ENCODE data around the gene ERGIC3.

- no peak for TF ChIP-seq PATZ1 (CRISPR knock-in tag; IDR thresholded peaks at IDR 0.05; ENCODE audit: borderline replicate concordance)
- TF ChIP-seq CSDC2 (CRISPR knock-in tag; IDR thresholded peaks at IDR 0.05): no peak
- TF ChIP-seq ARNTL (CRISPR knock-in tag; IDR thresholded peaks at IDR 0.05; ENCODE audit: borderline replicate concordance, low read depth): no peak
Observed at GRCh38 chr20:35511814-35512420, 30.0 kb upstream of the ERGIC3 start.
